Neuronal stem cell (in vitro differentiated cells): Measurements from ENCODE around the gene MPZL2.

ENCODE experiments used
- DNase-seq: peaks from one replicate; pipeline ENCODE4 v3.0.0-alpha.2; 2013; ENCODE audit warnings: low spot score
- H2AFZ ChIP-seq: one replicate; pipeline ENCODE4 v1.6.1; 2013; ENCODE audit warnings: mild to moderate bottlenecking, low read length, inconsistent platforms
- H2AK5ac ChIP-seq: 2 replicates; pipeline ENCODE4 v1.6.1; 2013; ENCODE audit warnings: low read depth, mild to moderate bottlenecking, inconsistent platforms, low read length, moderate library complexity, mixed read lengths
- H2BK120ac ChIP-seq: 2 replicates; pipeline ENCODE4 v1.6.1; 2013; ENCODE audit warnings: low read depth, mild to moderate bottlenecking, inconsistent platforms, low read length, moderate library complexity, mixed read lengths
- H2BK12ac ChIP-seq: one replicate; pipeline ENCODE4 v1.6.1; 2013; ENCODE audit warnings: low read length, inconsistent platforms
- H2BK15ac ChIP-seq: 2 replicates; pipeline ENCODE4 v1.6.1; 2013; ENCODE audit warnings: mild to moderate bottlenecking, low read length, inconsistent platforms, mixed read lengths
- H2BK5ac ChIP-seq: one replicate; pipeline ENCODE4 v1.6.1; 2013; ENCODE audit warnings: inconsistent platforms, mild to moderate bottlenecking, low read length, moderate library complexity
- H3K14ac ChIP-seq: one replicate; pipeline ENCODE4 v1.6.1; 2013; ENCODE audit warnings: low read length, inconsistent platforms
- H3K18ac ChIP-seq: 2 replicates; pipeline ENCODE4 v1.6.1; 2013; ENCODE audit warnings: low read length, inconsistent platforms
- H3K23ac ChIP-seq: 2 replicates; pipeline ENCODE4 v1.6.1; 2013; ENCODE audit warnings: low read depth, mild to moderate bottlenecking, mixed read lengths, low read length, inconsistent platforms; ENCODE audit not compliant: poor library complexity
- H3K27ac ChIP-seq: replicated peaks from 3 replicates; pipeline ENCODE4 v1.5.1; 2013; ENCODE audit warnings: low read length, inconsistent platforms
- H3K27me3 ChIP-seq, 3 experiments: 2 replicates each; pipeline ENCODE4 v1.6.1; 2013; ENCODE audit warnings: low read length in 3 of 3, mild to moderate bottlenecking in 2 of 3, inconsistent platforms in 1 of 3, low read depth in 1 of 3, mixed read lengths in 1 of 3, moderate library complexity in 1 of 3; ENCODE audit not compliant: control insufficient read depth in 3 of 3, insufficient read depth in 3 of 3
- H3K36me3 ChIP-seq, 2 donors: replicated peaks in 1 of 2; 2 replicates each; pipeline ENCODE4 v1.6.1; 2013; ENCODE audit warnings: low read length in 2 of 2; ENCODE audit not compliant: control insufficient read depth in 2 of 2, insufficient read depth in 2 of 2
- H3K4ac ChIP-seq: 2 replicates; pipeline ENCODE4 v1.6.1; 2013; ENCODE audit warnings: inconsistent platforms, mild to moderate bottlenecking, low read length, moderate library complexity
- H3K4me1 ChIP-seq, 2 donors: 1 replicate in 1 of 2; 2 replicates in 1 of 2; pipeline ENCODE4 v1.6.1; 2013; ENCODE audit warnings: low read length in 2 of 2, low read depth in 1 of 2; ENCODE audit not compliant: control insufficient read depth in 2 of 2, insufficient read depth in 1 of 2
- H3K4me2 ChIP-seq: one replicate; pipeline ENCODE4 v1.6.1; 2013; ENCODE audit warnings: mild to moderate bottlenecking, low read length, inconsistent platforms; ENCODE audit not compliant: insufficient read depth, poor library complexity, severe bottlenecking
- H3K4me3 ChIP-seq, 2 donors: 2 replicates each; pipeline ENCODE4 v1.5.1; 2013; ENCODE audit warnings: low read length in 2 of 2, mild to moderate bottlenecking in 2 of 2, inconsistent platforms in 1 of 2, moderate library complexity in 1 of 2
- H3K79me1 ChIP-seq: one replicate; pipeline ENCODE4 v1.6.1; 2013; ENCODE audit warnings: low read depth, mild to moderate bottlenecking, inconsistent platforms, low read length, moderate library complexity
- H3K9ac ChIP-seq: one replicate; pipeline ENCODE4 v1.6.1; 2013; ENCODE audit warnings: mild to moderate bottlenecking, low read depth, low read length, inconsistent platforms; ENCODE audit not compliant: poor library complexity
- H3K9me3 ChIP-seq, 2 donors: replicated peaks in 1 of 2; 2 replicates each; pipeline versions ENCODE3 to v1.6.1; 2013; ENCODE audit warnings: low read length in 2 of 2, mild to moderate bottlenecking in 2 of 2, inconsistent platforms in 1 of 2, low read depth in 1 of 2, mixed read lengths in 1 of 2, moderate library complexity in 1 of 2; ENCODE audit not compliant: control insufficient read depth in 2 of 2, insufficient read depth in 1 of 2
- H4K8ac ChIP-seq: one replicate; pipeline ENCODE4 v1.6.1; 2013; ENCODE audit warnings: low read depth, mild to moderate bottlenecking, inconsistent platforms, low read length, moderate library complexity
- H4K91ac ChIP-seq: one replicate; pipeline ENCODE4 v1.6.1; 2013; ENCODE audit warnings: low read length, low read depth, mild to moderate bottlenecking, inconsistent platforms; ENCODE audit not compliant: poor library complexity
- WGBS, 2 donors: extraction: QIAGEN DNeasy Blood & Tissue Kit; methylation state at CpG; one replicate each; pipeline ENCODE4 v1.1.7; 2013; ENCODE audit warnings: missing lambda C conversion rate in 2 of 2, mixed read lengths in 1 of 2; ENCODE audit not compliant: insufficient read length in 2 of 2, insufficient replicate concordance in 1 of 2; ENCODE audit errors: extremely low coverage in 2 of 2; 5-methylcytosine and 5-hydroxymethylcytosine counted together

MPZL2 gene

DNA sequence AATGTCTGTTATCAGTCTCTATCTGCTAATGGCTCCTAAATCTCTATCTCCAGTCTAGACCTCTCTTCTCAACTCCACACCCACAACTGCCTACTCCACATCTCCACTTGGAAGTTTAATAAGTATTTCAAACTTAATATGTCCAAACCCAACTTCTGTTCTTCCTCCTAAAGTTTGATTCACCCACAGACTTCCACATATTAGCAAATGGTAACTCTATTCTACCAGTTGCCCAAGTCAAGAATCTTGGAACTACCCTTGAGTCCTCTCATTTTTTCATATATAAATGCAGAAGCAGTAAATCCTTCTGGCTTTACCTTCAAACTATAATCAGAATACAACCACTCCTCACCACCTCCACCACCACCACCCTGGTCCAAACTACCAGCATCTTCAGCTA is 32.6 kb downstream of the MPZL2 start:
- H3K18ac ChIP-seq = no peak overlapping the region
- no peak overlapping the region for H3K4me3 ChIP-seq
- no peaks in the 10 kb centered on the region for H3K79me1 ChIP-seq
- no peak overlapping the region for H3K14ac ChIP-seq
- H3K9me3 ChIP-seq = no peaks in the 10 kb centered on the region
- no peaks in the 10 kb centered on the region for H3K4me1 ChIP-seq
- no peak overlapping the region for H4K91ac ChIP-seq
- H2BK5ac ChIP-seq = no peak overlapping the region
- no peak overlapping the region for H2AK5ac ChIP-seq
- no peak overlapping the region for H2BK12ac ChIP-seq
- H2AFZ ChIP-seq = no peak overlapping the region
- peaks cover 0 to 11% (median 0%) of the 10 kb centered on the region in 3 experiments for H3K27me3 ChIP-seq
- H2BK120ac ChIP-seq = no peak overlapping the region
- DNase-seq = no peak
- H3K23ac ChIP-seq = no peak overlapping the region
- no peak overlapping the region for H3K4ac ChIP-seq
- H3K36me3 ChIP-seq = no peaks in the 10 kb centered on the region
- no peak overlapping the region for H3K4me2 ChIP-seq
- no peak overlapping the region for H3K27ac ChIP-seq
- H4K8ac ChIP-seq = no peak overlapping the region
- H3K9ac ChIP-seq = no peak overlapping the region
- H2BK15ac ChIP-seq = no peak overlapping the region

DNA sequence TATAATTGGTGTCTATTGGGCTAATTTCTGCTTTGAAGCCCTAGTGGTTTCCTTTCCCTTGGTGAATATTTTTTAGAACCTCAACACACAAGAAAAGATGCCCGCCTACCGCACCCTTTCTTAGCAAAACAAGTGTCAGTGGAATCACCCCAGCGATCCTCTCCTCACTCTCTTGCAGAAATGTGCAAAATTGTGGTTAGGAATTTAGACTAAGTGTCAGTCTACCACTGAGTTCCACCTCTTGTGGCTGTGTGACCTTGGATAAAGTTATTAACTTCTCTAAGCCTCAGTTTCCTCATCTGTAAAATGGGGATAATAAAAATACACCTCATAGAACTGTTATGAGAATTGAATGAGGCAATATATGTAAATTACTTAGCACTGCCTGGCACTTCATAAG is 34.0 kb downstream of the MPZL2 start:
- no peak overlapping the region for H2BK15ac ChIP-seq
- no peak overlapping the region for H2BK5ac ChIP-seq
- no peak overlapping the region for H3K27ac ChIP-seq
- no peaks in the 10 kb centered on the region for H3K4me1 ChIP-seq
- H3K4me3 ChIP-seq = no peak overlapping the region
- no peak overlapping the region for H3K4ac ChIP-seq
- no peak overlapping the region for H2BK12ac ChIP-seq
- no CpG with 5 or more reads among the region's 3 CpGs for WGBS, 2 donors
- no peaks in the 10 kb centered on the region for H3K9me3 ChIP-seq
- no peak overlapping the region for H3K18ac ChIP-seq
- no peak overlapping the region for H2AK5ac ChIP-seq
- no peak overlapping the region for H2BK120ac ChIP-seq
- no peaks in the 10 kb centered on the region for H3K79me1 ChIP-seq
- DNase-seq = no peak
- no peak overlapping the region for H3K4me2 ChIP-seq
- H3K27me3 ChIP-seq = peaks cover 0 to 2% (median 0%) of the 10 kb centered on the region in 3 experiments
- H3K23ac ChIP-seq = no peak overlapping the region
- no peak overlapping the region for H2AFZ ChIP-seq
- no peak overlapping the region for H4K91ac ChIP-seq
- H3K14ac ChIP-seq = no peak overlapping the region
- no peaks in the 10 kb centered on the region for H3K36me3 ChIP-seq
- H4K8ac ChIP-seq = no peak overlapping the region
- H3K9ac ChIP-seq = no peak overlapping the region

DNA sequence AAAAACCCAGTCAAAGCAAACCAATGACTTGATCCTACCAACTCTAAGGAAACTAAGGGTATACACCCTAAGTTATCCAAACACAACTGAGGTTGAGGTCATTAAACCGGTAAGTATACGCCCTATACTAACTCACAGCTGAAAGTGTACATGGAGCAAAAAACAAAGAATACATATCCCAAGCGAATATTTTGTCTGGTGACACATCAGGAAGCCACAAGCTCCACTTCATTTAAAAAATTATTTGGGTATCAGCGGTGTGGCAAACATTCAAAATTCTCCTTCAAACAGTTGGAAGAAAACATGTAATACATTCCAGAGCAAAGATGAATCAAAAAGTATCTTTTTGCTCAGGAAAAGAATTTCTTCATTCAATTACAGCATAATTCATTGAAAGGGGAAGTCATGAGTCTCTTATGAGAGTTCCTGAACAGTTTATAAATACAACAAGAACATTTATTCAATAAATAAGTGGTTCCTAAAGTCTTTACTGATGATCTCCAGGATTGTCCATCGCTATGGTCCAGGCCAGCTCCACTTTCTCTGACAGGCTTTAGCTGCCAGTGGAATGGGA is 34.7 kb downstream of the MPZL2 start:
- WGBS, 2 donors = no CpG with 5 or more reads among the region's 5 CpGs
- no peak overlapping the region for H3K4me2 ChIP-seq
- no peak overlapping the region for H3K4ac ChIP-seq

GRCh38 chr11:118227865-118228785 is 36.0 kb downstream of the MPZL2 start:
- DNase-seq = no peak
- H2BK15ac ChIP-seq = no peak overlapping the region
- no CpG with 5 or more reads among the region's 8 CpGs for WGBS, 2 donors

More for the DNA sequence above, 34.7 kb downstream of the MPZL2 start:
- Histone ChIP-seq H4K8ac (no peak overlapping the region), H2AFZ (no peak overlapping the region), H3K9ac (no peak overlapping the region), H3K4me3 (no peak overlapping the region), H3K27ac (no peak overlapping the region), H3K23ac (no peak overlapping the region), H2BK120ac (no peak overlapping the region), H3K36me3 (no peaks in the 10 kb centered on the region), H2BK5ac (no peak overlapping the region), H2AK5ac (no peak overlapping the region), H2BK12ac (no peak overlapping the region), H3K4me1 (no peaks in the 10 kb centered on the region), H3K79me1 (no peaks in the 10 kb centered on the region), H2BK15ac (no peak overlapping the region), H3K14ac (no peak overlapping the region), H3K27me3 (peaks cover 0 to 5% (median 0%) of the 10 kb centered on the region in 3 experiments), H4K91ac (no peak overlapping the region), H3K18ac (no peak overlapping the region), H3K9me3 (no peaks in the 10 kb centered on the region)
- DNase-seq = no peak

More at GRCh38 chr11:118227865-118228785, 36.0 kb downstream of the MPZL2 start:
- H3K4ac ChIP-seq = no peak overlapping the region
- H3K14ac ChIP-seq = no peak overlapping the region
- H3K79me1 ChIP-seq = no peaks in the 10 kb centered on the region
- no peak overlapping the region for H3K4me3 ChIP-seq
- no peak overlapping the region for H2AK5ac ChIP-seq
- H3K4me2 ChIP-seq = no peak overlapping the region
- peaks cover 0 to 5% (median 0%) of the 10 kb centered on the region in 3 experiments for H3K27me3 ChIP-seq
- H3K36me3 ChIP-seq = no peaks in the 10 kb centered on the region
- no peak overlapping the region for H2BK120ac ChIP-seq
- H2AFZ ChIP-seq = no peak overlapping the region
- no peak overlapping the region for H4K8ac ChIP-seq
- H3K23ac ChIP-seq = no peak overlapping the region
- H2BK5ac ChIP-seq = no peak overlapping the region
- H4K91ac ChIP-seq = no peak overlapping the region
- H3K9ac ChIP-seq = no peak overlapping the region
- H3K27ac ChIP-seq = no peak overlapping the region
- H2BK12ac ChIP-seq = no peak overlapping the region
- no peaks in the 10 kb centered on the region for H3K4me1 ChIP-seq
- no peaks in the 10 kb centered on the region for H3K9me3 ChIP-seq
- H3K18ac ChIP-seq = no peak overlapping the region
